NCI-H1417 treated with DMSO at 0.1 percent for 48 hours (cell line): Measurements from ENCODE around the gene MLX.
A peak's percentile ranks its signal among the peaks of the same experiment; 100 is the strongest.
"Not testable (repeated sequence)": the region's sequence is repeated elsewhere in the genome, so short reads cannot be mapped to it uniquely, and the experiment has no call there.

Experiments used
- DNase-seq: peaks from one replicate; lab custom pipeline; 2025; lab: John Stamatoyannopoulos, UW

Gene MLX

DNA sequence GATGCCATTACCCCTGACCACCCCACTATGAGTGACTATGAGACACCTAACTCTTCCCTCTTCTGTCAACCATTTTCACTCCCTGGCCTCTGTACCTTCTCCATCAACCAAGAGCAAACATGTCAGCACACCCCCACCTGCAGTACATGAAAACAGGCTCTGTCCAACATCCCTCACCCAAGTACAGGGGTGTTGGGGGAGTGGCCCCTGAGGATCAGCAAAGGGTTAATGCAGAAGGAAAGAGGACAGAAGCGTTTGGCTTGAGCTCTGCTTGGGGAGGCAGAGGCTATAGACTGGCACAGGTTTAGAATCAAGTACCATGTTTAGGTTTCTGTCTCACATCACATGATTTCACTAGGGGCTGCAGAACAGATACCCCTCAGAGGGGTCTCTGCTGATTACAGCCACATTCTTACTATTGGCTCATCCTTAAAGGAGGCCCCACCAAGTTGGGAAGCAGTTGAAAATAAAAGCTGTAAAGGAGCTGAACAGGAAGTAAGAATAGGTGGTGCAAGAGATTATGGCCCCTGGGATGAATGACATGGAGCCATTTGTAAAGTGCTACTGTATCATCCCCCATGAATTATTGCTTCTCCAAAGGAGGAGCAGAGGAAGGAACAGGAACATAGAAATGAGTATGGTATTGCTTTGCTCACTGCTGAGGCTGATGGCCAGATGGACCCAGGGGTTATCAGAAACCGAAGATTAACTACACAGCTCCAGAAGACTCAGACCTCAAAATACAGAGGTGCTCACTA is 13.1 kb downstream of the MLX start:
- DNase-seq: no peak

DNA sequence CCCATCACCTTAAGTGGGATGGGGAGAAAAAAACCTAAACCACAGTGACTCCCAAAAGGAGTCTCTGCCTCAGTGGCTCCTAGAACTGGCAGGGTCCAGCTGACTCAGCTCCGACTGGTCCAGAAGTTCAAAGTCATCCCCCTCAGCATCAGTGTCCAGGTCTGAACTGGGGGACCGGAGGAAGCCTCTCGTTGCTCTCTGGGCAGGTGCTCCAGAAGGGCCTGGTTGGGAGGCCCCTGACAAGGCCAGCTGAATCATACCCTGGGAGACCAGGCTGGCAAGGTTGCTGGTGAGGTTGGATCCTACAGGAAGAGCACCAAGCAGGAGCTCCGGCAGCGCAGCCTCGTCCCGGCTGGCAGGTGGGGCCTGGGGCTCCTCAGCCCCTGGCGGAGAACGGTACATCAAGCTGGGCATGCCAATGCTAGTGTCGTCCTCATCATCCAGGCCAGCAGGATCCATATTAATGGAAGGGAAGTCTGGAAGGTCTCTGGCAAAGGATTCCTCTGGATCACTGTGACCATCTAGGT is 14.9 kb downstream of the MLX start:
- no peak for DNase-seq

DNA sequence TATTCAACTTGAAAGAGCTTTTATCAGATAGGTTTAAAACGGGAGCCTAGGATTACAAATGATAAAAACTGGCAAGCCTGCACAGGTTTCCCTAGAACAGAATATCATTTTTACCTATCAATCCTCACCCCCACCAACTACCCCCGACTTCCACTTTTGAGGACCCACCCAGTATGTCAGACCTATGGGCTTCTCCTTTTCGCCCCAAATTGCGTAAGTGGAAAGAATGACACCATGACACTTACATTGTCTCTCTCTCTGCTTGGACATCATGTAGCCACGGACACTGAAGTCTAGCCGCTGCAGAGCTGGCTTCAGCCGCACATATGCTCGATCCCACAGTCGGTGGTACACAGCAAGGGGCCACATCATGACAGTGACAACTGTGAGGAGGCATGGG is 18.0 kb downstream of the MLX start:
- DNase-seq: no peak

DNA sequence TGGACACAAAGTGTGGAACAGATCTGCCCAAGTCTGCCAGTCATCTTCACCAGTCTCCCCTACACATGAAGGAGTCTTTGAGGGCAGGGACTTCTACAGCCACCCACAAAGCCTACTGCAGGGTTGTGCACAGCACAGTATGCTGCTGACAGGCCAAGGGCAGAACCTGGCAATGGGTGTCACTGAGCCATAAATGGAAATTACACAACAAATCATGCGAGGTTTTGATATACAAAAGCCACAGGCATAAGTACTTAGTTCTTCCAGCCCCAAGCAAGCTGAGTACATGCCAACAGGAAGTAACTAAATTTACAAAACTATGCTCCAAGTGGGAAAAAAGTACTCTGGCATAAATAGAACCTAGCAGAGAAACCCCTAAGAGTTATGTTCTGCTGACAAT is 18.5 kb downstream of the MLX start:
- DNase-seq: no peak

DNA sequence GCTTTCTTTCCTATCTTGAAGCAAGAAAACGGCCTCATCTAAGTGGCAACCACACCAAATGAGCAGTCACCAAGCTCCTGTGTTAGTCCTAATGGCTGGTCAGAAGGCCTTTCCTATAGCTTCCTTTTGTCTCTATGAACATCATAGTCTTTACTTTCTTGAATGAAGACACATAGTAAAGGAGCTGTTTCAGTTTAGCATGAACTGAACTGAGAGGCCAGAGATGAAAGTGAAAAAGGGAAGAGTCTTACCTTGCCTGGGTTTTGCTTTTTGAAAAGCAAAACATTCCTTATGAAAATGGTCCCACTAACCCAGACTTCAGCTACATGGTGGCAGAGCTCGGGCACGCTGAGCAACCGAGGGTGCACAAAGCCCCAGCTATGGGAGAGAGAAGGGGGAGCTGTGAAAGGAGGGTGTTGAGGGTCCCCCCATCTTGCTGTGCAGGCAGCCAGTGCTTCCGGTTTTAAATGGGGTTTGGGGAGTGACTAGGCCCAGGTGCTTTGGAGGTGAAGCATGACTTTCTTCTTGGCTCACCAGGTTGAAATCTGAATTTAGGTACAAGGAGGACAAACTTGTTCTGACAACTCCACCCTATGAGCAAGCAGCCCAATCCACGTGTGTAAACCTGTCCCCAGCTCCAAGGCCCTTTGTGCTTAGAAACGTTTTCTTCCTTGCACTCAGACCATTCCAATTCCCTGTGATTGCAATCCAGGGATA is 19.8 kb downstream of the MLX start:
- no peak for DNase-seq

DNA sequence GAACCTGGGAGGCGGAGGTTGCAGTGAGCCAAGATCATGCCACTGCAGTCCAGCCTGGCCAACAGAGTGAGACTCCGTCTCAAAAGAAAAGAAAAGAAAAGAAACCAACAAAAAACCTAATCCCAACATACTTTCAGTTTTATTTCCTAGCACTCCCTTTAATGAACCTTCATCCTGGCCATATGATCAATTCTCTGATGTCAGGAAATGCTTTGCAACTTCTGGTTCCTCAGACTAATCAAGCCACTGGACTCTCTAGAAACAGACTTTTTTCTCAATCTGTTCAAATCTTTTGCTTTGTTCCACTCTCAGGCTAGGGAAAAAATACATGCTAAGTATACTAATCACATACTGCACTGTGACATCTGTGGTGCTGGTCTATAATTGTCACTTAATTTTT is 24.0 kb downstream of the MLX start:
- no peak for DNase-seq

DNA sequence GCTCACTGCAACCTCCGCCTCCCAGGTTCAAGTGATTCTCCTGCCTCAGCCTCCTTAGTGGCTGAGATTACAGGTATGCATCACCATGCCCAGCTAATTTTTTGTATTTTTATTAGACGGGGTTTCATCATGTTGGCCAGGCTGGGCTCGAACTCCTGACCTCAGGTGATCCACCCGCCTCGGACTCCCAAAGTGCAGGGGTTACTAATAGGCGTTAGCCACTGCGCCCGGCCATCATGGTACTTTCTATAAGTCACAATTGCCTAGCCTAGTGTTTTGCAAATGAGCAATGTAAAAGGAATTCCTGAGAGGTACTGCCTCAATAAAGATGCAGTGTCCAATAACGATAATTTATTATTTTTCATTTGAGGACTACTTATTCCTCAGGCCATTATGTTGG is 24.5 kb downstream of the MLX start:
- DNase-seq: no peak

DNA sequence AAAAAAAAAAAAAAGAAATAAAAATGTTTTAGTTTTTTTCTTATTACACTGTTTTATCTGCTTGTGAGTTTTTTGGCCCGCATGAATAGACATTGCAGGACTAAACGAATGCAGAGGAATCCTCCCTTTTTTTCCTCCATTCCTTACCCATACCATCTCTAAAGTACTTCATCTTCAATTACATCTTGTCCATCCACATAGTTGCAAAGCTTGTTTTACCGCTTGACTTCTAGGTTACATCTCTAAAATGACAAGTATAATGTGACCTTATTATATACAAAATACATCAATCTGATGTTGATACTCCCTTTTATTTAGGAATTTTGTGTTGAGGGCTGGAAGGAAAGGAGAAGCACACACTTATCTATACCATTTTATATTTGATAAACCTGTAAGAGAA is 29.5 kb downstream of the MLX start:
- DNase-seq: no peak

DNA sequence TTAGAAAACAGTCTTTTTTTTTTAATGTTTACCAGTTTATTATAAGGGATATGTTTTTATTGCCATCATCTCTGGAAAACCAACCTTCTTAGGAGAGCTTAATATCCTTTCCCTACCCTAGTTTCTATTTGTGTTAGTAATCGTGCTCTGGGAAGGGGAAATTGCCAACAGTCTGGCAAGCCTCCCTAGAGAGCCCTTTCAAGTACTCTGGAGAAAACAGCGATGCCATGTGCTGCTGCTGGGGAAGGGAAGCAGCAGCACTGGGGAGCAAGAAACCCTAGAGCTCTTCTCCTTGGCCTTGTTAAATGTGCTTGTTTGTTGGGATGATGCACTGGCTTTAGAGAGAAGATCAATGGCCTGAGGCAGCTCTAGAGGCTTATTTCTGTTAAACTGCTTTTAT is 32.0 kb downstream of the MLX start:
- no peak for DNase-seq

DNA sequence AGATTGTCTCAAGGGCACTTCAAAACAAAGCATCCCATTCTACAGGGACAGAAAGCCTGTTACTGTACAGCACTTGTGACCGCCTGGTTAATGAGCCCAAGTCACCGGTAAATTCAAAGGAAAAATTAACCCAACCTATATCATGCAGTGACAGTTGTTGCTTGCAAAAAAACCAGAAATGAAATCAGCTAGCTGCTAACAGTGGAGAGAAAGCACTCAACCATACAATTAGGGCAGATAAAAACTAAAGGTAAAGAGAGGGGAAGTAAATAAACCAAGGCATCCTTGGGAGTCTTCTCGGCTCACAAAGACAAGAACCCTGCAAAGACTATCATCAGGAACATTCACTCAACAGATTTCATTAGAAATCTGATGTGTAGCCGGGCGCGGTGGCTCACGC is 36.4 kb downstream of the MLX start:
- DNase-seq: no peak

DNA sequence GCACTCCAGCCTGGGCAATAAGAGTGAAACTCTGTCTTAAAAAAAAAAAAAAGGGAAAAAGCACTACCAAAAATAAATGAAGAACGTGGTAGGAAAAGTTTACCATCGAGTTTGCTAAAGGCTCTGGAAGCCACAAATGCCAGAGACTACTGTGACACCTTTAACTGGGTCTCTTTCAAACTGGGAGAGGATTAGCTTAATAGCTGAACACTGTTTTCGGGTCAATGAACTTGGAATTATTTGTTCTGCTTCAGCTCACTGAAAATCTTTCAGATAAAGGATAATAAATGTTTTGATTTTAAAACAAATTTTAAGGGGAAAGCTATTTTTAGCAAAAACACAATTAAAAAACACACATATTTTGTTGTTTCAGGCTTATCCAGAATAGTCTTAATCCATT is 40.9 kb downstream of the MLX start:
- DNase-seq: no peak

DNA sequence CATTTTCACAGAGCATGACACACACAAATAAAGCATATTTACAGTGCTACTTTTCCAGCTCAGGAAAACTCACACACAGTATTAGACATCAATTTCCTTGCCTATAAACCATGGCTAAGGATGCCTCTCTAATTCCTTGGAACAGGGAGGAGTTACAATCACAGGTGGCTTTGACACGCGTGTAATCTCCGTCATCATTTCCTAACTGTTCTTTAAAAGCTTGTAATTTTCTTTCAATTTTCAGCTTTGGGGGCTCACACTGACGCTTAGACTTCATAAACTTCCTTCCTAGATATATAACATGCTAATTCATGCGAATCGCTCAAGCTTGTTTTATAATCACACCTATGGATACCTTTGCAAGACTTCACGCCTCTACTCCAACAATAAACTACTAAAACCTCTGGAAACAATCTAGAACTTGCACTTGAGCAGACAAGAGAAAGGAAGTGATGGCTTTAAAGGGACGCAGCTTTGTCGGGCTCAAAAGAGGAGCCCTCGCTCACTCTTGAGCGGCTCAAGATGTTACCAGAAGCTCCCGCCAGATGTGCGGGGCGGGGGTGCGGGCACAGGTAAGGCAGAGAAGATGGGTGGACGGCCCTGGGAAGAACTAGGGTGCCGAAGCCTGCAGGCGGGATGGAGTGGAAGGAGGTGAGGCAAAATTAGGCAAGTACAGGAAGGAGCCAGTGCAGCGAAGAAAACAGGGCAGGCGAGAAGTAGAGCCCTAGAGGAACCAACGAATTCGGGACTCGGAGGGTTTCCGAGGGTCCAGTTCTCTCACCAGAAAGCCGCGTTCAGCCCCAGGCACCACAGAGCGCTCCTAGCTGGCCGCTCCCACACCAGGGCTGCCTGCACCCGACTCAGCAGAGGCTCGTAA is 41.6 kb downstream of the MLX start:
- peak; percentile 47 for DNase-seq

DNA sequence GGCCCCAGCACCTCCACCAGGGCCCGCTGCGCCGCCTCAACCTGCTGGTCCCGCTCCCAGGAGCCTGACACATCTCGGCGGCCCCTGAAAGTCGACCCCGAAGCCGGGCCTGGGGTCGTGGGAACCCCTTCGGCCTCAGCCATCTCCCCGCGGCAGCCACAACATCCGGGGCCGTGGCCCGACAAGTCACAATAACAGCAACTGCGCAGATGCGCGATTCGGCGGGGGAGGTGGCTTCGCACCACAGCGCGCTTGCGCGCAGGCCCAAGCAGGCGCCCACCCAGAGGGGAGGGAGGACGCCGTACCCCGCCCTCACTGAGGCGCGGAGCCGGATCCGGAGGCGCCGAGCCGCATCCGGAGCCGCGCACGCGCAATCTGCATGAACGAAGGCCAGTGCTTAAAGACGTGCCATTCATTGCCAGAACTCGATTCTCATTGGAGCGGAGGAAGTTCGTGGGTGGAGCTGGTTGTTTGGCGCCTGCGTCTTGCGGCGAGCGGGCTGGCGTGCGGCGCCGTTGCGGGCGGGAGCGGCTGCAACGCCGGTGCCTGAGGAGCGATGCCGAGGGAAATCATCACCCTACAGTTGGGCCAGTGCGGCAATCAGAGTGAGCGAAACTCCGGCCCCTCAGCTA is 42.4 kb downstream of the MLX start, which contains the start of the genes RETREG3 and TUBG1:
TSS of gene RETREG3 (minus strand) at position 193 of the 632 bp plus-strand sequence. CDS start at position 143, 50 bp downstream.
TSS of gene TUBG1 (plus strand) at position 502 of the 632 bp plus-strand sequence. CDS start at position 557, 55 bp downstream.
- DNase-seq: peak; percentile 96

DNA sequence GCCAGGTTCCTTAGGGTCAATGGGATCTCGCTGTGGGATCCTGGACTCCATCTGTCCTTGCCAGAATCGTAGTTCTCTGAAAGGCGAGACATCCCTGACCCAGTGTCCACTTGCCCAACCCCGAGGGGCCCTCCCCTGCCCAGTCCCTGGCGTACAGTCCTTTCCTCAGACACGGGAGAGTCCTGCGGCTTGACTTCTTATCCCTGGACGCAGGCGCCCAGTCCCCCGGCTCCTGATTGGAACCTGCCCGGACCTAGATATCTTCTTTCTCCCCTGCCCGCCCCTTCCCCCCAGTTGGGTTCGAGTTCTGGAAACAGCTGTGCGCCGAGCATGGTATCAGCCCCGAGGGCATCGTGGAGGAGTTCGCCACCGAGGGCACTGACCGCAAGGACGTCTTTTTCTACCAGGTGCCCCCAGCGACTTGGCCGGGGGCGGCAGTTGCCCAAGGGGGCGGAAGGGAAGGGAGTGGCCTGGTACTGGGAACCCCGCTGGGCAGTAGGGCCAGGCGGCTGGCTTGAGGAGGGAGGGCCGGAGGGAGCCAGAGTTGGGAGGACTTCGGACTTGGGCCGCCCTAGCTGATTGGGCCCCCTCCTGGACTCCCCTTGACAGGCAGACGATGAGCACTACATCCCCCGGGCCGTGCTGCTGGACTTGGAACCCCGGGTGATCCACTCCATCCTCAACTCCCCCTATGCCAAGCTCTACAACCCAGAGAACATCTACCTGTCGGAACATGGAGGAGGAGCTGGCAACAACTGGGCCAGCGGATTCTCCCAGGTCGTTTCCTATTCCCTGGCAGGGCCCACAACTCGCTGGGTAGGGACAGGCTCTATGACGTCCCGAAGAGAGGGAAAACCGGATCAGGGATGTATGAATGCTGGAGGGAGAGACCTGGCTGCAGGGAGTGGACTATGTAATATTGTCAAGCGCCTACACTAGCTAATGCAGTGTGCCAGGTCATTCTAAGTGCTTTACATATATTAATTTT is 43.2 kb downstream of the MLX start:
- DNase-seq: not testable (repeated sequence)

DNA sequence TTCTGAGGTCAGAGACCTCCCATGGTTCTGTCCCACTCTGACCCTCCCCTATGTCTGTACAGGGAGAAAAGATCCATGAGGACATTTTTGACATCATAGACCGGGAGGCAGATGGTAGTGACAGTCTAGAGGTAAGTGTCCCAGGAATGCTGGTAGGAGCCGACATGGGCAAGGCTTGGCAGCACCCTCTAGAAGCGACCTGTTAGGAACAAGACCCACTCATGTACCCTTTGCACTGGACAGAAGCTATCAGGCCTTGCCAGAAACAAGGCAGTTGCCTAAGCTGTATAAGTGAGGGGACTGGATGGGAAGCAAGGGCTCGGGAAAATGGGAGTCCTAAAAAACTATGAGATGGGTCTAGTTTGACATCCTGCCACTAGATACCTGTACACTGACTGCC is 45.1 kb downstream of the MLX start:
- DNase-seq: no peak

DNA sequence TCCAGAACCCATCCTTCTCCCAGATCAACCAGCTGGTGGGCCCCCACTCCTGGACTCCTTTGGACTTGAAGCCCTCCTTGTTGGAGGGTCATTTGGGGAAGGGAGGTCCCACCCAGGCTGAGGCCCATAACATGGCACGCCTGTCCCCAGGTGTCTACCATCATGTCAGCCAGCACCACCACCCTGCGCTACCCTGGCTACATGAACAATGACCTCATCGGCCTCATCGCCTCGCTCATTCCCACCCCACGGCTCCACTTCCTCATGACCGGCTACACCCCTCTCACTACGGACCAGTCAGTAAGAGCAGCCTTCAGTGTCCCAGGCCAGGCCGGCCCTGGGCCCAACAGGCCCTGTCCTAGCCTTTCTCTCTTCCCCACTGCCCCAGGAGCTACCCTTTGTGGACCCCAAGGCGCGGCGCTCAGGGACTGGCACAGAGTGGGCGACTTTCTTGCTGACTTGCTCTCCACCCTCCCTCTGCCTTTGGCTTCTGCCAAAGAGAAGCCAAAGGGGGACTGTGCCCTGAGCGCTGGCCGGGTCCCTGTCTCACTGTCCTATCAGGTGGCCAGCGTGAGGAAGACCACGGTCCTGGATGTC is 46.9 kb downstream of the MLX start:
- DNase-seq: no peak

DNA sequence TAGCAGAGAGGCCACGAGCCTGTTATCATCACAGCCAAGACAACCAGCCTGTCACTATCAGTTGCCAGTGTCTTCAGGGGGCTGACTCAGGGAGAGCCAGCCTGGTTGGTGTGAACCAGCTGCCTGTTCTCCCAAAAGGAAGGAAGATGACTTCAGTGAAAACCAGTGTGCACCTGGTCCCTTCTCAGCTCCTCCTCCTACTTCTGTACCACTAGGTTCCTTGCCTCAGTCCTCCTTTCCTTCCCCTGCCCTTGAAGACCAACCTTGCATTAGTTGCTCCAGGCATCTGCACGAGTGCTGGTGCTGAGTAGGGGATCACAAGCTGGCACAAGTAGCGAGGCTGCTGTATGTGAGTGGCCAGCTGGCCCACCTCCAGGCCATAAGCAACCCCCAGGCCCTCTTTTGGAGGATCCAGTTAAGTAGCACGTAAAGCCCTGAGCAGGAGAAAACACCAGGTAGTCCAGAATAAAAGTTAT is 51.1 kb downstream of the MLX start:
- DNase-seq: no peak

DNA sequence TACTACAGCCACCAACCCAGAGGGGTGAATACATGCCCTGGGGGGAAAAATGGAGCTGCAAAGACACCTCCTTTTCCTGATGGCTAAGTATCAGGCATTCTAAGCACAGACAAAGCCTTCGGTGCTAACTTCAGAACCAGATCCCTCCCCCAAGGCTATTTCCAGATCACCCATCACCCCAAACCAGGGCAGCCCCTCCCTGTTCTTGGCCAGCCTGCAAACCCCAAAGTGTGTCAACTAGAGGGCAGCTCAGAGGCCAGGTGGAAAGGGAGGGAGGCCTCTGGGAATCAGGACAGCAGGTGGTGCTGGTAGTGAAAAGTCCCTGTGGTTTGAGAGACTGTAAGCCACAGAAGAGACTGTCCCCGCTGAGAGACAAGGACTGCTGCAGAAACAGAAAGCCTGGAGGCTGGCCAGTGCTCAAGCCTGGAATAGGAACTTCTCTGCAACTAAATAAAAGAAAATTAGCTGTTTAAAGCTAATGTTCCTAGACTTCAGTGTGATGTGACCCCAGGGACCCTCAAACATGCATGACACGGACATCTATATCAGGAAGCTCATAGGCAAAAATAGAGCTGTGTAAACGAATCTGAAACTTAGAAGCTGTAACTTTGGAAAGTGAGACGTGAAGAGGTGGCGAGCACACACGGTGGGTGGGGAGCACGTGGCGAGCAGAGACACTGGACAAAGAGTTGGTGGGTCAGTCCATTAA is 51.7 kb downstream of the MLX start:
- DNase-seq: no peak

DNA sequence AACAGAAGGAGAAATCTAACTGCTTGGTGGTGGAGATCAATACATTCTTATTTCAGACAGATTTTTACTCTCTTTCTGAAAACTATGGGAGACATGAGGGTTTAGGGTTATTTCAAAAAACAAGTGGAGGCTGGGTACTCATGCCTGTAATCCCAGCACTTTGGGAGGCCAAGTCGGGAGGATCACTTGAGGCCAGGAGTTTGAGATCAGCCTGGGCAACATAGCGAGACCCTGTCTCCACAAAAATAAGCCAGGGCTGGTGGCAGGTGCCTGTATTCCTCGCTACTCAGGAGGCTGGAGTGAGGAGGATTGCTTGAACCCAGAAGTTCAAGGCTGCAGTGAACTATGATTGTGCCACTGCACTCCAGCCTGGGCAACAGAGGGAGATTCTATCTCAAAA is 55.1 kb downstream of the MLX start:
- DNase-seq: not testable (repeated sequence)
